HepG2 (cell line): ENCODE results near the gene KRT73. TPM values are rescaled to one million over a fixed set of nuclear protein-coding genes. Genes with fewer than 3 reads are reported as not detected.

ENCODE experiments used
- ATAC-seq: fragments of 200-7000 bp; cut with Tn5 transposase; 3 replicates; pipeline ENCODE4 v1.9.1; 2020; ENCODE audit warnings: mild to moderate bottlenecking, moderate library complexity
- BruUV-seq: library from RNA; stranded (reverse); fragments of 400-500 nt; replicated peaks from 2 replicates; lab custom pipeline; 2021; lab: Mats Ljungman, UMichigan
- CTCF ChIA-PET: fragments of 300-600 bp; formaldehyde crosslinking; extraction: SDS; loops from one replicate; lab custom pipeline; 2021; ENCODE audit warnings: low total read pairs, inconsistent platforms, low intra/inter-chr PET ratio; lab: Yijun Ruan, JAX
- POLR2A ChIA-PET: fragments of 350-600 bp; sonication (Branson Sonifier 250); formaldehyde crosslinking; loops from one replicate; lab custom pipeline; 2020; ENCODE audit warnings: antibody characterized with exemption, inconsistent platforms; lab: Yijun Ruan, JAX
- DNase-seq: peaks from one replicate; pipeline ENCODE4 v3.0.0-alpha.2; 2015; ENCODE audit warnings: low spot score
- FAIRE-seq: peaks from 3 replicates; lab custom pipeline; 2011; peaks lifted over from hg19 to GRCh38; lab: Jason Lieb, UNC
- H2AFZ ChIP-seq: one replicate; pipeline ENCODE4 v1.6.1; 2011; ENCODE audit warnings: low read length, inconsistent platforms
- H3K27ac ChIP-seq: fragments of 300-600 bp; 3 replicates; pipeline ENCODE4 v1.8.0; 2011; ENCODE audit warnings: mixed run types, mild to moderate bottlenecking, mixed read lengths, low read length, inconsistent platforms; ENCODE audit not compliant: insufficient read depth; ENCODE audit errors: extremely low read length
- H3K27me3 ChIP-seq, 2 experiments: fragments of 200-600 bp in 1 of 2; 2 replicates in 1 of 2; 3 replicates in 1 of 2; pipeline versions ENCODE4 v1.6.0 to v1.8.0; 2011; ENCODE audit warnings: low read length in 2 of 2, mild to moderate bottlenecking in 2 of 2, moderate library complexity in 2 of 2, inconsistent platforms in 1 of 2; ENCODE audit not compliant: insufficient read depth in 2 of 2, control insufficient read depth in 1 of 2
- H3K36me3 ChIP-seq, 2 experiments: fragments of 200-600 bp in 1 of 2; replicated peaks in 1 of 2; 2 replicates in 1 of 2; 3 replicates in 1 of 2; pipeline versions ENCODE4 v1.5.1 to v1.8.0; 2011; ENCODE audit warnings: low read length in 2 of 2, inconsistent platforms in 1 of 2; ENCODE audit not compliant: insufficient read depth in 2 of 2, control insufficient read depth in 1 of 2
- H3K4me1 ChIP-seq: 2 replicates; pipeline ENCODE4 v1.5.1; 2012; ENCODE audit warnings: low read length, inconsistent platforms; ENCODE audit not compliant: insufficient read depth
- H3K4me2 ChIP-seq: 2 replicates; pipeline ENCODE4 v1.6.0; 2011; ENCODE audit warnings: low read depth, low read length, inconsistent platforms
- H3K4me3 ChIP-seq, 3 experiments: fragments of 200-600 bp in 1 of 3; sonication (generic), shearing (Covaris generic) in 1 of 3; replicated peaks in 1 of 3; 2 replicates each; pipeline ENCODE4 v1.5.1; 2011 to 2016; ENCODE audit warnings: low read length in 3 of 3, inconsistent platforms in 2 of 3, low read depth in 2 of 3, mild to moderate bottlenecking in 2 of 3, control low read depth in 1 of 3, mixed read lengths in 1 of 3; ENCODE audit not compliant: insufficient read depth in 1 of 3
- H3K79me2 ChIP-seq: one replicate; pipeline ENCODE4 v1.6.1; 2011; ENCODE audit warnings: low read length, inconsistent platforms; ENCODE audit not compliant: insufficient read depth
- H3K9ac ChIP-seq: 2 replicates; pipeline ENCODE4 v1.6.0; 2011; ENCODE audit warnings: mild to moderate bottlenecking, low read depth, low read length, inconsistent platforms; ENCODE audit not compliant: insufficient read depth
- H3K9me3 ChIP-seq: 2 replicates; pipeline ENCODE4 v1.5.1; 2012; ENCODE audit warnings: mild to moderate bottlenecking, low read length
- H4K20me1 ChIP-seq: 2 replicates; pipeline ENCODE4 v1.6.0; 2011; ENCODE audit warnings: inconsistent platforms, mild to moderate bottlenecking, low read length, moderate library complexity; ENCODE audit not compliant: insufficient read depth
- DRAP1 ChIP-seq: IDR thresholded peaks from 2 replicates; pipeline ENCODE4 v1.6.1; 2016; ENCODE audit warnings: missing genetic modification reagents, missing compliant biosample characterization
- NFIC ChIP-seq: IDR thresholded peaks from 2 replicates; pipeline ENCODE4 v1.6.1; 2012; ENCODE audit warnings: mild to moderate bottlenecking, low read length, inconsistent platforms
- SAP130 ChIP-seq: IDR thresholded peaks from 2 replicates; pipeline ENCODE4 v1.6.1; 2016; ENCODE audit warnings: low read depth
- TAF1 ChIP-seq: sonication (generic); formaldehyde crosslinking; IDR thresholded peaks from 2 replicates; pipeline ENCODE4 v1.4.0; 2020; ENCODE audit warnings: missing genetic modification reagents
- TCF12 ChIP-seq, 2 experiments: fragments of 450-650 bp in 1 of 2; sonication (generic) in 1 of 2; formaldehyde crosslinking in 1 of 2; IDR thresholded peaks; 2 replicates each; pipeline versions ENCODE4 v1.6.1 to v1.8.0; 2017 to 2022; ENCODE audit warnings: antibody characterized with exemption in 1 of 2, mild to moderate bottlenecking in 1 of 2, missing genetic modification reagents in 1 of 2, moderate library complexity in 1 of 2
- ZFP91 ChIP-seq: sonication (generic); formaldehyde crosslinking; IDR thresholded peaks from 2 replicates; pipeline ENCODE4 v1.9.0; 2022; ENCODE audit warnings: missing genetic modification reagents, mild to moderate bottlenecking, borderline replicate concordance
- ZNF232 ChIP-seq: sonication (generic); formaldehyde crosslinking; IDR thresholded peaks from 2 replicates; pipeline ENCODE4 v1.4.0; 2020; ENCODE audit warnings: missing genetic modification reagents, borderline replicate concordance
- ZNF263 ChIP-seq: sonication (generic); formaldehyde crosslinking; IDR thresholded peaks from 2 replicates; pipeline ENCODE4 v1.4.0; 2020; ENCODE audit warnings: missing genetic modification reagents
- ZNF513 ChIP-seq: sonication (generic); formaldehyde crosslinking; conservative IDR thresholded peaks from 2 replicates; pipeline ENCODE4 v1.5.0; 2020; ENCODE audit warnings: missing genetic modification reagents
- ZNF770 ChIP-seq: sonication (generic); formaldehyde crosslinking; IDR thresholded peaks from 2 replicates; pipeline ENCODE4 v1.5.0; 2020; ENCODE audit warnings: mild to moderate bottlenecking, missing genetic modification reagents
- ZNF788 ChIP-seq: sonication (generic); formaldehyde crosslinking; IDR thresholded peaks from 2 replicates; pipeline ENCODE4 v1.5.0; 2020; ENCODE audit warnings: mild to moderate bottlenecking, missing genetic modification reagents, borderline replicate concordance
- WGBS: methylation state at CpG from one replicate; pipeline ENCODE4 v1.1.6; 2017; ENCODE audit warnings: low lambda C conversion rate; 5-methylcytosine and 5-hydroxymethylcytosine counted together
- in situ Hi-C: cut with HindIII; loops from 2 replicates; pipeline ENCODE4 v1.10.0; 2017; ENCODE audit warnings: low pct_unique_long_range_greater_than_20kb; ENCODE audit not compliant: extremely low pct_ligation_motif_present
- intact Hi-C: fragments of 100-400 bp; cut with micrococcal nuclease; formaldehyde crosslinking; loops from one replicate; pipeline ENCODE4 v1.10.0; 2022; ENCODE audit not compliant: unreplicated experiment
- polyA plus RNA-seq, 8 experiments: library from polyadenylated mRNA; depleted of rRNA in 3 of 8; stranded (reverse) in 7 of 8; unstranded in 1 of 8; fragments of >200 nt; fragmentation: Illumina TruSeq in 4 of 8; extraction: Trizol in 4 of 8; gene quantifications; 2 replicates each; pipeline versions ENCODE4 v1.2.1 to v1.2.3, GENCODE V29; 2011 to 2016; ENCODE audit warnings: low read depth in 4 of 8, missing spikeins in 1 of 8, mixed read lengths in 1 of 8; ENCODE audit not compliant: insufficient read depth in 1 of 8
- total RNA-seq, 5 experiments: library from RNA; depleted of rRNA; stranded (reverse); fragments of >200 nt; fragmentation: Illumina TruSeq; extraction: Trizol; gene quantifications; 2 replicates each; pipeline ENCODE4 v1.2.3, GENCODE V29; 2016; ENCODE audit warnings: low read depth in 1 of 5

KRT73 gene
- total and polyA plus RNA-seq, 2 of the 13 experiments (the other 11 are each of a cell fraction or from before 2014, with no cell fraction given) = not detected

- in situ Hi-C loops (no loop called here), intact Hi-C loops (no loop called here)
- Histone ChIP-seq H3K4me3 (no peak overlapping the region), H3K4me2 (no peak overlapping the region), H3K27ac (no peak overlapping the region), H3K4me1 (no peaks in the 10 kb centered on the region), H2AFZ (no peak overlapping the region), H3K27me3 (peaks cover 0 to 23% of the 10 kb centered on the region in 2 experiments; a peak in 2 of 5 replicates), H4K20me1 (no peaks in the 10 kb centered on the region), H3K9me3 (no peaks in the 10 kb centered on the region), H3K36me3 (no peaks in the 10 kb centered on the region), H3K9ac (no peak overlapping the region), H3K79me2 (no peaks in the 10 kb centered on the region)
- no TSS peak for BruUV-seq
- no peak for ATAC-seq
- 7% methylated on average over 5 of the region's 5 CpGs for WGBS
- DNase-seq = no peak
- ChIA-PET CTCF (no interaction called here), POLR2A (no interaction called here)
- no peak for FAIRE-seq
- TF ChIP-seq TAF1 (CRISPR knock-in tag) = no peak
- no peak for TF ChIP-seq ZNF770 (CRISPR knock-in tag)
- no peak for TF ChIP-seq ZNF788 (CRISPR knock-in tag)
- no peak for TF ChIP-seq TCF12 (IDR thresholded peaks at IDR 0.05)
- no peak for TF ChIP-seq TCF12 (CRISPR knock-in tag; IDR thresholded peaks at IDR 0.05)
- no peak for TF ChIP-seq ZNF232 (CRISPR knock-in tag)
- TF ChIP-seq ZNF513 = no peak
- no peak for TF ChIP-seq NFIC
- TF ChIP-seq ZNF263 = no peak
- TF ChIP-seq ZFP91 (CRISPR knock-in tag) = no peak
- TF ChIP-seq DRAP1 = no peak
- TF ChIP-seq SAP130 (CRISPR knock-in tag) = no peak
Observed at GRCh38 chr12:52636592-52637258, 18.4 kb upstream of the KRT73 start.
